GM21619 (cell line): ENCODE data around the gene CASP12.

Source experiments
- ATAC-seq: cut with Tn5 transposase; IDR thresholded peaks from one replicate; pipeline ENCODE4 v1.9.1; 2021; ENCODE audit not compliant: unreplicated experiment

Gene CASP12

GRCh38 chr11:104892723-104893511, 5.3 kb downstream of the CASP12 start:
- no peak for ATAC-seq

- no peak for ATAC-seq
These were observed 7.1 kb downstream of the CASP12 start for GRCh38 chr11:104891135-104891534.

GRCh38 chr11:104883342-104883741, 14.9 kb downstream of the CASP12 start:
- ATAC-seq: no peak

GRCh38 chr11:104881117-104881794, 17.0 kb downstream of the CASP12 start:
- ATAC-seq: peak; percentile 61

GRCh38 chr11:104879514-104880190, 18.6 kb downstream of the CASP12 start:
- no peak for ATAC-seq

- peak; percentile 54 for ATAC-seq
These were observed 21.3 kb downstream of the CASP12 start for GRCh38 chr11:104876861-104877431.

GRCh38 chr11:104876324-104876723, 21.9 kb downstream of the CASP12 start:
- no peak for ATAC-seq

- no peak for ATAC-seq
These were observed 25.0 kb downstream of the CASP12 start for GRCh38 chr11:104873252-104873651.

GRCh38 chr11:104872393-104872792, 25.9 kb downstream of the CASP12 start:
- no peak for ATAC-seq

- ATAC-seq: no peak
These were observed 27.4 kb downstream of the CASP12 start for GRCh38 chr11:104870910-104871309.

GRCh38 chr11:104866815-104867214, 31.4 kb downstream of the CASP12 start:
- no peak for ATAC-seq

- ATAC-seq: peak; percentile 73
These were observed 39.1 kb downstream of the CASP12 start for GRCh38 chr11:104858882-104859775.

- ATAC-seq: no peak
These were observed 41.7 kb downstream of the CASP12 start for GRCh38 chr11:104856607-104857006.

GRCh38 chr11:104855965-104856364, 42.3 kb downstream of the CASP12 start:
- no peak for ATAC-seq

GRCh38 chr11:104853276-104853675, 45.0 kb downstream of the CASP12 start:
- ATAC-seq: no peak

- ATAC-seq: no peak
These were observed 45.4 kb downstream of the CASP12 start for GRCh38 chr11:104852811-104853210.

- ATAC-seq: no peak
These were observed 52.0 kb downstream of the CASP12 start for GRCh38 chr11:104846216-104846615.

GRCh38 chr11:104844451-104844850, 53.8 kb downstream of the CASP12 start:
- ATAC-seq: no peak

- ATAC-seq: no peak
These were observed 55.0 kb downstream of the CASP12 start for GRCh38 chr11:104843150-104843836.

GRCh38 chr11:104841973-104842525, 56.2 kb downstream of the CASP12 start:
- no peak for ATAC-seq
